MV-4-11 (cell line): ENCODE data around the gene PPTC7.
"Not testable (repeated sequence)": the region's sequence is repeated elsewhere in the genome, so short reads cannot be mapped to it uniquely, and the experiment has no call there.

ENCODE experiments used
- DNase-seq: peaks from one replicate; lab custom pipeline; 2025; lab: John Stamatoyannopoulos, UW

Gene PPTC7

GRCh38 chr12:110583137-110584059 is at the start of gene PPTC7:
Gene PPTC7 (minus strand): TSS chr12:110583318. CDS start chr12:110583031, 287 bp downstream.
- DNase-seq: peak; percentile 94

GRCh38 chr12:110627500-110628195 is 44.5 kb upstream of the PPTC7 start:
- DNase-seq: peak; percentile 26

- DNase-seq: no peak
These were observed 39.5 kb upstream of the PPTC7 start for GRCh38 chr12:110622582-110622981.

- DNase-seq: peak; percentile 16
These were observed 36.4 kb upstream of the PPTC7 start for GRCh38 chr12:110619534-110619953.

GRCh38 chr12:110616471-110617115 is 33.5 kb upstream of the PPTC7 start:
- DNase-seq: no peak

GRCh38 chr12:110615171-110615570 is 32.1 kb upstream of the PPTC7 start:
- DNase-seq: no peak

GRCh38 chr12:110613771-110614684 is 30.9 kb upstream of the PPTC7 start, which contains the start of gene TCTN1:
Gene TCTN1 (plus strand): TSS chr12:110614129. CDS start chr12:110614183, 54 bp downstream.
- DNase-seq: peak; percentile 94

- DNase-seq: no peak
These were observed 30.1 kb upstream of the PPTC7 start for GRCh38 chr12:110613071-110613770.

- DNase-seq: no peak
These were observed 23.1 kb upstream of the PPTC7 start for GRCh38 chr12:110606253-110606611.

- DNase-seq: peak; percentile 67
These were observed 19.1 kb upstream of the PPTC7 start for GRCh38 chr12:110602085-110602814.

GRCh38 chr12:110600254-110600653 is 17.1 kb upstream of the PPTC7 start:
- peak; percentile 73 for DNase-seq

- peak; percentile 76 for DNase-seq
These were observed 16.2 kb upstream of the PPTC7 start for GRCh38 chr12:110599334-110599733.

- no peak for DNase-seq
These were observed 14.8 kb upstream of the PPTC7 start for GRCh38 chr12:110597885-110598284.

GRCh38 chr12:110592919-110593318 is 9.8 kb upstream of the PPTC7 start:
- DNase-seq: not testable (repeated sequence)

- DNase-seq: no peak
These were observed 9.0 kb upstream of the PPTC7 start for GRCh38 chr12:110592078-110592477.

GRCh38 chr12:110591451-110592051 is 8.4 kb upstream of the PPTC7 start:
- no peak for DNase-seq

- DNase-seq: peak; percentile 99
These were observed 7.7 kb upstream of the PPTC7 start for GRCh38 chr12:110590806-110591326.

- no peak for DNase-seq
These were observed 6.9 kb upstream of the PPTC7 start for GRCh38 chr12:110590059-110590458.

- not testable (repeated sequence) for DNase-seq
These were observed 4.0 kb upstream of the PPTC7 start for GRCh38 chr12:110587102-110587501.
